GM18520 (cell line): ENCODE measurements around the gene CDADC1.
"Not testable (repeated sequence)": the region's sequence is repeated elsewhere in the genome, so short reads cannot be mapped to it uniquely, and the experiment has no call there.

Source experiments
- ATAC-seq: cut with Tn5 transposase; IDR thresholded peaks from one replicate; pipeline ENCODE4 v1.9.1; 2021; ENCODE audit not compliant: unreplicated experiment

The CDADC1 gene

GRCh38 chr13:49292742-49293486 lies 45.2 kb downstream of the CDADC1 start:
- ATAC-seq: no peak

DNA sequence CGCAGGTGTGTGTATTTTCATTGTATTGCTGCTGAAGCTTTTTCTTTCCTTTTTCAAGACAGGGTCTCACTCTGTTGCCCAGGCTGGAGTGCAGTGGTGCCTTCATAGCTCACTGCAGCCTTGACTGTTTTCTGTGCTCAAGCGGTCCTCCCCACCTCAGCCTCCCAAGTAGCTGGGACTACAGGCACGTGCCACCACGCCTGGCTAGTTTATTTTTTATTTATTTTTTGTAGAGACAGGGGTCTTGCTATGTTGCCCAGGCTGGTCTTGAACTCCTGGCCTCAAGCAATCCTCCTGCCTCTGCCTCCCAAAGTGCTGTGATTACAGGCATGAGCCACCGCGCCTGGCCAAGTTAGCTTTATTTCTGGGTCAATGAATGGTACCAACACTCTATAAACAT lies 47.0 kb downstream of the CDADC1 start:
- not testable (repeated sequence) for ATAC-seq

GRCh38 chr13:49295244-49295643 lies 47.5 kb downstream of the CDADC1 start:
- no peak for ATAC-seq

GRCh38 chr13:49296659-49297058 lies 48.9 kb downstream of the CDADC1 start:
- no peak for ATAC-seq

DNA sequence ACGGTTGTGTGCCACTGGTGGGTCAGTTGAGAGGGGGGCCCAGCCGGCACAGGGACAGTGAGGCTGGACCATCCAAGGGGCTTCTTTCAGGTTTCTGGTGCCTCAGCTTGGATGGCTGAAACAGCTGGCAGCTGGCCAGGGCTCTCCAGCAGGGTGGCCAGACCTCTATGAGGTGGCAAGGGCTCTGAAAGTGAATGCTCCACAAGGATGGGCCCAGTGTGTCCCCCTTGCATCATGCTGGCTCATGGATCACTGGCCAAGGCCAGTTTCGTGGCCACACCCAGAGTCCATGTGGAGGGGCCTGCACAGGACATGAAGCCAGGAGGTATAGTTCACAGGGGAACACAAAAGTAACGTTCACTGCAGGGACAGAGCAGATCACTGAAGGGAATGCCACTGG lies 49.6 kb downstream of the CDADC1 start:
- no peak for ATAC-seq

- no peak for ATAC-seq
These were observed 50.7 kb downstream of the CDADC1 start for GRCh38 chr13:49298416-49298815.

- ATAC-seq: no peak
These were observed 51.3 kb downstream of the CDADC1 start for GRCh38 chr13:49298903-49299605.

- ATAC-seq: no peak
These were observed 52.6 kb downstream of the CDADC1 start for GRCh38 chr13:49300276-49300675.

GRCh38 chr13:49300739-49301589 lies 53.2 kb downstream of the CDADC1 start:
- peak; percentile 91 for ATAC-seq

DNA sequence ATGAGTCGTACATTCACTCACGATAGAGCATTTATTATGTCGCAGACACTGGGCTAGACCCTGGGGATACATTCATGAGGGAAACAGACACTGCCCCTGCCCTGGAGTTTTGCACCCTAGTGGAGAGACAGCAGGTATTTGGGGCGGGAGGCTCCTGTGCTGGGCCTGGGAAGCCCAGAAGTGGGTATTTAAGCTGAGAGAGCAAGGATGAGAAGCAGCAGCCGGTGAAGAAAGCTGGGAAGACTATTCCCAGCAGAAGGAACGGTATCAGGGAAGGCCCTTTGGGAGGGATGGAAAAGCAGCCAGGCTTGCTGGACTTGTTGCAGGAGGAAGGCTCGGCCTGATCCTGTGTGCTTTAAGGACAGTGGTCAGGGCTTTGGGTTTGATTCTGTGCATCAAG lies 54.5 kb downstream of the CDADC1 start:
- no peak for ATAC-seq

DNA sequence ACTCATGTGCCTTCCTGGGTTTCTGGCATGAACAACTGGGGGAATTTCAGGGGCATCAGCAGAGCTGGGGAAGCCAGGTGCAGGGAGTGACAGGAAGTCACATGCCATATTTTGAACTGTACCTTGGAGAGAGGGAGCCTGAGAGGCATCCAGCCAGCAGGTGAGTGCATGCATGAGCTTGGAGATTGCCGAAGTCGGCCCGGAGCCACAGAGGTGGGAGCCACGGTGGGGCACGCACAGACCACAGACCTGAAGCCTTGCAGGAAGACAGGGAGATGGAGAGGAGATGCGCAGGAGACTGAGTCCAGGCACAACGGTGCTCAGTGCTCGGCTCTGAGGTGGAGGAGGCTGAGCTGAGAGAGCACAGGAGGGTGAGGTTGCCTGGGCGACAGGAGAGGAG lies 55.1 kb downstream of the CDADC1 start:
- ATAC-seq: no peak

DNA sequence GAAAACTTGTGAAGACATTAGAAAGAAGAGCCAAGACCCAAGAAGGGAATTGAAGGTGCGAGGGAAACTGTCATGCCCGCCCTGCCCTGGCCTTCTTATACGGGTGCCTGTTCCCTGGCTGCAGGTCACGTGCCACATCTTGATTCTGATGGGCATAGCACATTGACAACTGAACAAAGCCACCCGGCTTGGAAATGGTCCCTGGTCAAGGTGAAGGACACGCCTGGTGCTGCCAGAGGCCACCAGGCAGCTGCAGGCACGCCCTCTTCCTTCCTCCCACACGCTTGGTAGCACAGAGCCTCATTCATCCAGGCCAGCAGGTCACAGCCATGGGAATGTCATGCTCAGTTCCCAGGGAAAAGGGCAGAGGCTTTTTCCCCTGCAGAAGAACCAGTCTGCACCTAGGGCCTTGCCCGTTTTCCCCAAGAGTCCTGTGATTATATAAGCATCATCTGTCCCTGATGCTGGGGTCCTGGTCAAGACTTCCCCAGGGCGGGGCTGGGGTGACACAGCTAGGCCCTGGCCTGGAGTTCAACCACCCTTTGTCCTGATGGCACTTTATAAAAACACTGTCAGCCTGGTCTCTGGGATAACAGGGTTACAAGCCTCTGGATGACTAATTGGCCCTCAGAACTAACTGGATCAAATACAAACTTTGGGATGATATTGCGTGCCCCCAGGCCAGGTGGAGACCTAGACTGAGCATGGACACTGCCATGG lies 56.0 kb downstream of the CDADC1 start:
- ATAC-seq: no peak

DNA sequence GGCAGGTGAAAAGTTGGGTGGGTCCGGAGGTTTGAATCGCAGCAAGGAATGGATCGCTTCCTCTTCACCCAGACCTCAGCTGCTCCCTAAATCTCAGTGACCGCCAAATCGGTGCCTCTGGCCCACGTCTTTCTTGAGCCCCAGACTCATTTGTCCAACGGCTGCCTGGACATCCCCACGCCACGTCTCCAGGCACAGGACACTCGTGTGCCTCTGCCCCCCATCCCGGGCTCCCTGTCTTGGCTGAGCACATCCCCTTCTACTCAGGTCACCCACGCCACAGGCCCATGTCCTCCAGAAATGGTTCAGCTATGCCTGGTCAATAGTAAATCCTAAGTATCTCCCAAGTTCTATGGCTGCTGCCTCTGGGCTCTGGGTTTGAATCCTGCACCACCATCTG lies 56.6 kb downstream of the CDADC1 start:
- no peak for ATAC-seq

DNA sequence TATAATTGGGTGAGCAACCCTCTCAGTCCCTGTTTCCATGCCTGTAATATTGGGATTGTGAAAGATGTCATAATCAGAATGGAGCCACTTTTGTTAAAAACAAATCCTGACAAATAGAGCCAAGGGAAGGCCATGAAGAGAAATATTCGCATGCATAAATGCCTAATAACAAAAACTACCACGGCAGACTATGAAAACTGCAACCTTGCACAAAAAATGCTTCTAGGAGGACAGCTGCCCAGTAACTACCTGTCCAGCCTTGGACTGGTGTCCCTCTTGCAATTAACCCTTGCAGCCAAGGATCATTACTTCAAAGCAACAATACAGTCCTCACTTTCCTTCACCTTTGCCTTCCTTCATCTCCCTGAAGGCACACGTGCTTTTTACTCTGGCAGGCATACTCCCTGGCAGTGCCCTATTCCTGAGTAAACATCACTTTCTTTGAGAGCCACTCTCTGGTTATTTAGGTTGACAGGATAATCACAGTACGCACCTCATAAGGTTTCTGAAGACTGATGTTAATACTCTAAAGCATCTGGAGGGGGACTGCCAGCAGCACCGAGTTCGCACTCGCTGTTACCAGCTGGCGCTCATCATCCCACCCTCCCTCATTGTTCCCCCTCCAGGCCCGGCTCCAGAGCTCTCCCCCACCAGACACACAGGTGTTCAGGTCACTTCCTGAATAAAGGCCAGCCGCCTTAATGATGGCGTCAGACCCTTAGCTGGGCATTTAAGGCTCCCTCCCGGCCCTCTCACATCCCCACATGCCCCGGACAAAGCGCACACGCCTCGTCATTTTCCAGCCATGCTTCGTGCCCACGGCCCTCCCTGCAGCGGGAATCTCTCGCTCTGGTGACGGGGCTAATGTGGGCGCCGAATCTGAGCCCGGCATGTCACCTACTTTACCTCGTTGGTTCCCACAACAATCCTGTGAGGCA lies 57.3 kb downstream of the CDADC1 start:
- no peak for ATAC-seq

DNA sequence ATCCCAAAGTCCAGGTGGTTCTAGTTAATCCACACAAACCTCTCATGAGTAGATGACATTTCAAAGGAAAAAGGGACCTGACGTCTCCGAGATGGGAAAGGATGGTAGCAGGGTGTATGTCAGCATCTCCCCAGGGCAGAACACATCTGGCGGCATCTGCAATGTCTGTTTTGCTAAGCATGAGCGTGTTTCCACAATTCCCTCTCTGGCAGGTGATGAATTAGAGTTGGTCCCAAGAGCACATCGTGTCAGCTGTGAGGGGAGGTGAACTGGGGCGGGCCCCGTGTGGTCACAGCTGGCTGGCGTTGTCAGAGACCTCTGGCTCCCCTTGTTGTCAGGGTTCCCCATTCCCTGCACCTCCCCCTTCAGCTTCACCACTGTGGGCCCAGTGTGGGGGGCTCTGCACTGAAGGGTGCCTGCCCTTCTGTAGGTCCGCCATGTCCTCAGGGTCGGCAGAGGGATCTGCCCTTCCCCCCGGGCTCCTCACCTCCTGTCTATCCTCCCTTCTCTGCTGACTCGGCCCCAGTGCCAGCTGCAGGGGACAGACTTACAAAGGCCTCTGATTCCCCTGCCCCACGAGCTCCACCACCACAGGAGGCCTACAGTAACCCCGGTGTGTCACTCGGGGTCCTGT lies 58.2 kb downstream of the CDADC1 start:
- no peak for ATAC-seq

- ATAC-seq: no peak
These were observed 59.6 kb downstream of the CDADC1 start for GRCh38 chr13:49307365-49307764.

GRCh38 chr13:49308097-49308875 lies 60.6 kb downstream of the CDADC1 start:
- ATAC-seq: no peak

DNA sequence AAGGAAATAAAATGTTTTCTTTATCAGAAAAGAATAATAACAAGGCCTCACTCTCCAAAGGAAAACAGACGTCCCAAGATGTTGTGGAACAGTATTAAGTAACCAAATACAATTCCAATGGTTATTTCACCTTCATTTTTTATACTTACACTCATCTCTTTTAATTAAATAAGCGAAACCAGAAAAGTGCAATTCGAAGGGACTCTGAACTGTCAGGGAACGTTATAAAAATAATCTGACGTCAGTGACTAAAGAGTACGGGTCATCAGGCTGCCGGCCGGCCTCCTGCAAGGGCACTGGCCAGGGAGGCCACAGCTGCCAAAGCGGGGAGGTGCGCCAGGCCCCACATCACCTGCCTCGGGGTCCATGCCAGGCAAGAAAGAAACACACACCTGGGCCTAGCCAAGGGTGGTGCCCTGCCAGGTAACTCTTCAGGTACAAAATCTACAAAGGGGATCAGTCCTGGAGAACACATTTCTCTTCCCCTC lies 61.2 kb downstream of the CDADC1 start:
- ATAC-seq: no peak

DNA sequence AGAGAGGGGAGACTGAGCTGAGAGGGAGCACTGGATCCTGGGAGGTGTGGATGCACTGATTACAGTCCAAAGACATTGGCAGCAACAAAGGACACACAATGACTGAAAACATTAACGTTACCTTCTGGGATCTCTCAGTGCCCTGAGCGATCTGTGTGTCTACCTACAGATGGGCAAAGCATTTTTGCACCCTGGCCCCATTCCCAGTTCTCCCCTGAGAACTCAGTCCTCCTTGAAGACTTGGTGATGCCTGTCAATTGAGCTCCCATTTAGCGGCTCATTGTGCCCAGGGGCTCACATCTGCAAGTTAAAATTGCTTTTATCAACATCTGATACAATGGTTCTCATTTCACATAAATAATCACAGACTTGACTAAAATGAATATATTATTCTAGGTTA lies 62.5 kb downstream of the CDADC1 start:
- no peak for ATAC-seq
